8988T (cell line): ENCODE measurements around the gene ACSL1.

Experiments
- DNase-seq: peaks from one replicate; pipeline ENCODE4 v3.0.0; 2011

ACSL1 gene

GRCh38 chr4:184838249-184839074, 12.7 kb upstream of the ACSL1 start:
- DNase-seq, result no peak

GRCh38 chr4:184836613-184837012, 10.8 kb upstream of the ACSL1 start:
- DNase-seq, result no peak

GRCh38 chr4:184833046-184833838, 7.5 kb upstream of the ACSL1 start:
- no peak for DNase-seq

GRCh38 chr4:184831153-184831552, 5.4 kb upstream of the ACSL1 start:
- no peak for DNase-seq

GRCh38 chr4:184826691-184827270, 1.0 kb upstream of the ACSL1 start:
- no peak for DNase-seq

GRCh38 chr4:184825141-184825895, 450 bp downstream of the ACSL1 start:
- DNase-seq, result peak; percentile 61

- no peak for DNase-seq
Measured at GRCh38 chr4:184824776-184825084, 1.0 kb downstream of the ACSL1 start.

GRCh38 chr4:184824081-184824775, 1.5 kb downstream of the ACSL1 start:
- no peak for DNase-seq

GRCh38 chr4:184823014-184823413, 2.8 kb downstream of the ACSL1 start:
- DNase-seq, result no peak

- DNase-seq, result no peak
Measured at GRCh38 chr4:184822356-184822755, 3.4 kb downstream of the ACSL1 start.

- no peak for DNase-seq
Measured at GRCh38 chr4:184821242-184821641, 4.5 kb downstream of the ACSL1 start.

GRCh38 chr4:184819786-184820185, 6.0 kb downstream of the ACSL1 start:
- no peak for DNase-seq

- DNase-seq, result no peak
Measured at GRCh38 chr4:184818216-184818564, 7.6 kb downstream of the ACSL1 start.

GRCh38 chr4:184817494-184818215, 8.1 kb downstream of the ACSL1 start:
- no peak for DNase-seq

- DNase-seq, result no peak
Measured at GRCh38 chr4:184816962-184817361, 8.8 kb downstream of the ACSL1 start.

GRCh38 chr4:184815046-184815877, 10.5 kb downstream of the ACSL1 start:
- peak; percentile 59 for DNase-seq

GRCh38 chr4:184814686-184815045, 11.1 kb downstream of the ACSL1 start:
- no peak for DNase-seq

GRCh38 chr4:184812651-184813181, 13.1 kb downstream of the ACSL1 start:
- no peak for DNase-seq

- DNase-seq, result no peak
Measured at GRCh38 chr4:184812199-184812542, 13.6 kb downstream of the ACSL1 start.

GRCh38 chr4:184811526-184812198, 14.1 kb downstream of the ACSL1 start:
- DNase-seq, result no peak
